ENCODE data around the gene FOLR3. TPM values are rescaled to one million over a fixed set of nuclear protein-coding genes. Genes with fewer than 3 reads are reported as not detected.
A peak's percentile ranks its signal among the peaks of the same experiment; 100 is the strongest.

The FOLR3 gene
- total and polyA plus RNA-seq, 9 of the 15 experiments (the other 6 are each of a cell fraction or from before 2014, with no cell fraction given): not detected

GRCh38 chr11:72102946-72103753, 32.4 kb upstream of the FOLR3 start, which contains the start of gene LAMTOR1 (continued):
- TF ChIP-seq FOXP4 (CRISPR knock-in tag; IDR thresholded peaks at IDR 0.05; ENCODE audit: borderline replicate concordance) (peak; percentile 62; the same call in 1 of the 2 replicates), SMAD3 (CRISPR knock-in tag; conservative IDR thresholded peaks at IDR 0.05) (peak; percentile 83), MGA (IDR thresholded peaks at IDR 0.05) (peak; percentile 98), KDM4B (IDR thresholded peaks at IDR 0.05; ENCODE audit: borderline replicate concordance in 2 of 2, low read depth in 1 of 2) (peak in 1 of 2 experiments; percentile 72; a peak in 1 of 4 replicates), ZNF146 (CRISPR knock-in tag; IDR thresholded peaks at IDR 0.05; ENCODE audit: unreplicated experiment) (no peak), NFIX (CRISPR knock-in tag; IDR thresholded peaks at IDR 0.05; ENCODE audit: low read depth) (no peak), MTA3 (IDR thresholded peaks at IDR 0.05; ENCODE audit: borderline replicate concordance) (peak; percentile 92), HEY1 (CRISPR knock-in tag; IDR thresholded peaks at IDR 0.05; ENCODE audit: borderline replicate concordance) (0 out of 2 replicates have a peak, but pooled peaks have one; percentile 46), CCNT2 (IDR thresholded peaks at IDR 0.05; ENCODE audit: borderline replicate concordance, extremely low read depth, insufficient read length, low read depth, low read length) (peak; percentile 79), ERF (CRISPR knock-in tag; IDR thresholded peaks at IDR 0.05) (0 out of 2 replicates have a peak, but pooled peaks have one; percentile 66), POLR2B (IDR thresholded peaks at IDR 0.05; ENCODE audit: low read depth, partially characterized antibody) (peak; percentile 74), MYC (IDR thresholded peaks at IDR 0.05; ENCODE audit: low read depth, low read length) (peak; percentile 70), MYC (CRISPR knock-in tag; IDR thresholded peaks at IDR 0.05; ENCODE audit: borderline replicate concordance, low read depth) (no peak; the same call in 1 of the 2 replicates)
